Osteoblast (primary cell): ENCODE measurements around the gene ADRM1. TPM values are rescaled to one million over a fixed set of nuclear protein-coding genes. Genes with fewer than 3 reads are reported as not detected.

ENCODE experiments used
- DNase-seq: peaks from one replicate; pipeline ENCODE4 v3.0.0; 2011; ENCODE audit warnings: low spot score, mixed read lengths; ENCODE audit not compliant: insufficient read length; ENCODE audit errors: missing footprints
- H2AFZ ChIP-seq: 2 replicates; pipeline ENCODE4 v1.6.0; 2011; ENCODE audit warnings: mild to moderate bottlenecking, low read length
- H3K27ac ChIP-seq: 2 replicates; pipeline ENCODE4 v1.5.1; 2011; ENCODE audit warnings: mild to moderate bottlenecking, low read depth, low read length, moderate library complexity
- H3K27me3 ChIP-seq: 2 replicates; pipeline ENCODE4 v1.6.0; 2012; ENCODE audit warnings: mild to moderate bottlenecking, control low read depth, inconsistent platforms, low read length, moderate library complexity; ENCODE audit not compliant: insufficient read depth
- H3K36me3 ChIP-seq: 2 replicates; pipeline ENCODE4 v1.5.1; 2011; ENCODE audit warnings: mild to moderate bottlenecking, low read length, control low read depth, moderate library complexity; ENCODE audit not compliant: insufficient read depth
- H3K4me1 ChIP-seq: 2 replicates; pipeline ENCODE4 v1.5.1; 2011; ENCODE audit warnings: mild to moderate bottlenecking, low read length, control low read depth, moderate library complexity; ENCODE audit not compliant: insufficient read depth
- H3K4me2 ChIP-seq: 2 replicates; pipeline ENCODE4 v1.6.0; 2011; ENCODE audit warnings: mild to moderate bottlenecking, low read length; ENCODE audit not compliant: insufficient read depth
- H3K4me3 ChIP-seq: fragments of 200-600 bp; sonication (generic); 3 replicates; pipeline ENCODE4 v1.5.1; 2012; ENCODE audit warnings: mild to moderate bottlenecking, low read length, inconsistent platforms; ENCODE audit not compliant: insufficient read depth
- H3K79me2 ChIP-seq: 2 replicates; pipeline ENCODE4 v1.6.0; 2012; ENCODE audit warnings: mild to moderate bottlenecking, low read length, control low read depth, inconsistent platforms; ENCODE audit not compliant: insufficient read depth
- H3K9me3 ChIP-seq: 2 replicates; pipeline ENCODE4 v1.5.1; 2011; ENCODE audit warnings: low read depth, low read length, control low read depth
- H4K20me1 ChIP-seq: 2 replicates; pipeline ENCODE4 v1.6.0; 2012; ENCODE audit warnings: mild to moderate bottlenecking, low read length, control low read depth; ENCODE audit not compliant: insufficient read depth
- CTCF ChIP-seq: IDR thresholded peaks from 2 replicates; pipeline ENCODE4 v1.5.1; 2011; ENCODE audit warnings: mild to moderate bottlenecking, low read depth, low read length, moderate library complexity; ENCODE audit errors: extremely low read depth
- total RNA-seq: library from RNA; depleted of rRNA; stranded (reverse); fragments of >200 nt; gene quantifications from 2 replicates; pipeline ENCODE4 v1.2.3, GENCODE V29; 2012

The ADRM1 gene
- total RNA-seq, 1 donor = 103 TPM

- Histone ChIP-seq H3K4me1 (no peaks in the 10 kb centered on the region), H3K9me3 (no peaks in the 10 kb centered on the region), H2AFZ (no peak overlapping the region), H3K4me2 (no peak overlapping the region), H3K27ac (no peak overlapping the region), H4K20me1 (no peaks in the 10 kb centered on the region), H3K4me3 (no peak overlapping the region), H3K36me3 (no peaks in the 10 kb centered on the region), H3K79me2 (no peaks in the 10 kb centered on the region), H3K27me3 (no peaks in the 10 kb centered on the region)
- no peak for DNase-seq
- TF ChIP-seq CTCF = no peak
These were observed 18.0 kb downstream of the ADRM1 start for GRCh38 chr20:62320581-62321354.

GRCh38 chr20:62321521-62321948 is 18.7 kb downstream of the ADRM1 start:
- H3K27me3 ChIP-seq = no peaks in the 10 kb centered on the region
- no peak overlapping the region for H2AFZ ChIP-seq
- TF ChIP-seq CTCF = no peak
- no peak overlapping the region for H3K4me3 ChIP-seq
- DNase-seq = no peak
- H3K9me3 ChIP-seq = no peaks in the 10 kb centered on the region
- no peak overlapping the region for H3K4me2 ChIP-seq
- H3K36me3 ChIP-seq = no peaks in the 10 kb centered on the region
- no peaks in the 10 kb centered on the region for H4K20me1 ChIP-seq
- no peaks in the 10 kb centered on the region for H3K79me2 ChIP-seq
- no peak overlapping the region for H3K27ac ChIP-seq
- no peaks in the 10 kb centered on the region for H3K4me1 ChIP-seq

GRCh38 chr20:62321975-62322374 is 19.2 kb downstream of the ADRM1 start:
- Histone ChIP-seq H3K36me3 (no peaks in the 10 kb centered on the region), H3K4me3 (no peak overlapping the region), H3K4me1 (no peaks in the 10 kb centered on the region), H3K9me3 (no peaks in the 10 kb centered on the region), H3K27me3 (no peaks in the 10 kb centered on the region), H2AFZ (no peak overlapping the region), H3K4me2 (no peak overlapping the region), H3K27ac (no peak overlapping the region), H3K79me2 (no peaks in the 10 kb centered on the region), H4K20me1 (no peaks in the 10 kb centered on the region)
- TF ChIP-seq CTCF = no peak
- DNase-seq = no peak

GRCh38 chr20:62322492-62323041 is 19.8 kb downstream of the ADRM1 start:
- no peaks in the 10 kb centered on the region for H3K9me3 ChIP-seq
- TF ChIP-seq CTCF = no peak
- no peak overlapping the region for H3K4me2 ChIP-seq
- H3K4me1 ChIP-seq = no peaks in the 10 kb centered on the region
- no peaks in the 10 kb centered on the region for H4K20me1 ChIP-seq
- no peaks in the 10 kb centered on the region for H3K27me3 ChIP-seq
- no peak overlapping the region for H2AFZ ChIP-seq
- no peak overlapping the region for H3K4me3 ChIP-seq
- no peaks in the 10 kb centered on the region for H3K79me2 ChIP-seq
- H3K27ac ChIP-seq = no peak overlapping the region
- H3K36me3 ChIP-seq = no peaks in the 10 kb centered on the region
- DNase-seq = no peak
